Suprapubic skin (tissue), 3 donors: ENCODE measurements around the gene CBS.
"Not testable (repeated sequence)": the region's sequence is repeated elsewhere in the genome, so short reads cannot be mapped to it uniquely, and the experiment has no call there.

Source experiments
- EP300 ChIP-seq: sonication (generic); formaldehyde crosslinking; IDR thresholded peaks from one replicate; pipeline ENCODE4 v1.6.1; 2017; ENCODE audit warnings: antibody characterized with exemption
- TF ChIP-seq, protein P1 (sequence below), 2 donors: fragments of 200-600 bp in 1 of 2; fragments of 450-650 bp in 1 of 2; sonication (generic) in 1 of 2; IDR thresholded peaks; one replicate each; pipeline ENCODE4 v1.5.1; 2016 to 2019; ENCODE audit warnings: antibody characterized with exemption in 2 of 2, mild to moderate bottlenecking in 1 of 2, moderate library complexity in 1 of 2

DNA sequence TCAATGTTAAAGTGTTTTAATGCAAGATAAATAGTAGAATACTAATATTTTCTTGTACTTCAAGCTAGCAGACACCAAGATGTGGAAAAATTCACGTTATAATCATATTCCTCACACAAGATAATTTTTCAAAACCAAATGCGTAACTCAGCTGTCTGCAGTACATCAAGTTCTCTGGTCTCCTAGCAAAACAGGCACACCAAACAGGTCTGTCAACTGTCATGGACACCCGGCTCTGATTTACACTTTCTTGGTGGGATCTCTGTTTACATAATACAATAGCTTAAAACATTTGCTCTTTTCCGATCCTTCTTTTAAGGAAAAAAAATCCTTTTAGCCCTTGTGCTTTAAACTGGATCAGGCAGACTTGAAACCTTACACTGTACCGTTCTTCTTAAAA, 26.0 kb upstream of the CBS start:
- TF ChIP-seq, protein P1, sequence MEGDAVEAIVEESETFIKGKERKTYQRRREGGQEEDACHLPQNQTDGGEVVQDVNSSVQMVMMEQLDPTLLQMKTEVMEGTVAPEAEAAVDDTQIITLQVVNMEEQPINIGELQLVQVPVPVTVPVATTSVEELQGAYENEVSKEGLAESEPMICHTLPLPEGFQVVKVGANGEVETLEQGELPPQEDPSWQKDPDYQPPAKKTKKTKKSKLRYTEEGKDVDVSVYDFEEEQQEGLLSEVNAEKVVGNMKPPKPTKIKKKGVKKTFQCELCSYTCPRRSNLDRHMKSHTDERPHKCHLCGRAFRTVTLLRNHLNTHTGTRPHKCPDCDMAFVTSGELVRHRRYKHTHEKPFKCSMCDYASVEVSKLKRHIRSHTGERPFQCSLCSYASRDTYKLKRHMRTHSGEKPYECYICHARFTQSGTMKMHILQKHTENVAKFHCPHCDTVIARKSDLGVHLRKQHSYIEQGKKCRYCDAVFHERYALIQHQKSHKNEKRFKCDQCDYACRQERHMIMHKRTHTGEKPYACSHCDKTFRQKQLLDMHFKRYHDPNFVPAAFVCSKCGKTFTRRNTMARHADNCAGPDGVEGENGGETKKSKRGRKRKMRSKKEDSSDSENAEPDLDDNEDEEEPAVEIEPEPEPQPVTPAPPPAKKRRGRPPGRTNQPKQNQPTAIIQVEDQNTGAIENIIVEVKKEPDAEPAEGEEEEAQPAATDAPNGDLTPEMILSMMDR (IDR thresholded peaks at IDR 0.05) = not testable (repeated sequence)
- TF ChIP-seq EP300 = not testable (repeated sequence)
